Measurements from ENCODE around the gene PPP1CC.
"Not testable (repeated sequence)": the region's sequence is repeated elsewhere in the genome, so short reads cannot be mapped to it uniquely, and the experiment has no call there.

PPP1CC gene

GRCh38 chr12:110745542-110746284, 3.0 kb upstream of the PPP1CC start:
- TF ChIP-seq JUND (IDR thresholded peaks at IDR 0.05; ENCODE audit: low read depth) = no peak
- in situ Hi-C loops (cut with HindIII; ENCODE audit: low pct_unique_long_range_greater_than_20kb, low sequenced_read_pairs) = no loop called here
- no peak for DNase-seq (ENCODE audit: low read depth in 1 of 2, low spot score in 1 of 2)

- in situ Hi-C loops (cut with HindIII; ENCODE audit: low pct_unique_long_range_greater_than_20kb, low sequenced_read_pairs) = no loop called here
- DNase-seq (ENCODE audit: low read depth in 1 of 2, low spot score in 1 of 2) = no peak
- no peak for TF ChIP-seq JUND (IDR thresholded peaks at IDR 0.05; ENCODE audit: low read depth)
These were observed 2.0 kb upstream of the PPP1CC start for GRCh38 chr12:110744601-110745264.

GRCh38 chr12:110744151-110744571, 1.5 kb upstream of the PPP1CC start:
- DNase-seq (ENCODE audit: low read depth in 1 of 2, low spot score in 1 of 2) = no peak
- in situ Hi-C loops (cut with HindIII; ENCODE audit: low pct_unique_long_range_greater_than_20kb, low sequenced_read_pairs) = no loop called here
- no peak for TF ChIP-seq JUND (IDR thresholded peaks at IDR 0.05; ENCODE audit: low read depth)

- TF ChIP-seq JUND (IDR thresholded peaks at IDR 0.05; ENCODE audit: low read depth) = no peak
- peak; percentile 27 to 36 for DNase-seq (ENCODE audit: low read depth in 1 of 2, low spot score in 1 of 2)
- in situ Hi-C loops (cut with HindIII; ENCODE audit: low pct_unique_long_range_greater_than_20kb, low sequenced_read_pairs) = no loop called here
These were observed 941 bp upstream of the PPP1CC start for GRCh38 chr12:110743571-110744093.

- no peak for TF ChIP-seq JUND (IDR thresholded peaks at IDR 0.05; ENCODE audit: low read depth)
These were observed 484 bp downstream of the PPP1CC start for GRCh38 chr12:110742096-110742717.

GRCh38 chr12:110741341-110742095, 1.2 kb downstream of the PPP1CC start:
- DNase-seq (ENCODE audit: low read depth in 1 of 2, low spot score in 1 of 2) = peak in 1 of 2 experiments; percentile 45
- in situ Hi-C loops (cut with HindIII; ENCODE audit: low pct_unique_long_range_greater_than_20kb, low sequenced_read_pairs) = no loop called here
- TF ChIP-seq JUND (IDR thresholded peaks at IDR 0.05; ENCODE audit: low read depth) = no peak

More at GRCh38 chr12:110742096-110742717, 484 bp downstream of the PPP1CC start:
- in situ Hi-C loops (cut with HindIII; ENCODE audit: low pct_unique_long_range_greater_than_20kb, low sequenced_read_pairs) = no loop called here
- peak in 1 of 2 experiments; percentile 49 for DNase-seq (ENCODE audit: low read depth in 1 of 2, low spot score in 1 of 2)

- in situ Hi-C loops (cut with HindIII; ENCODE audit: low pct_unique_long_range_greater_than_20kb, low sequenced_read_pairs) = no loop called here
- no peak for TF ChIP-seq JUND (IDR thresholded peaks at IDR 0.05; ENCODE audit: low read depth)
- no peak for DNase-seq (ENCODE audit: low read depth in 1 of 2, low spot score in 1 of 2)
These were observed 2.8 kb downstream of the PPP1CC start for GRCh38 chr12:110739894-110740293.

- in situ Hi-C loops (cut with HindIII; ENCODE audit: low pct_unique_long_range_greater_than_20kb, low sequenced_read_pairs) = no loop called here
- DNase-seq (ENCODE audit: low read depth in 1 of 2, low spot score in 1 of 2) = no peak
- TF ChIP-seq JUND (IDR thresholded peaks at IDR 0.05; ENCODE audit: low read depth) = no peak
These were observed 3.2 kb downstream of the PPP1CC start for GRCh38 chr12:110739488-110739887.

GRCh38 chr12:110737532-110737931, 5.2 kb downstream of the PPP1CC start:
- no peak for TF ChIP-seq JUND (IDR thresholded peaks at IDR 0.05; ENCODE audit: low read depth)
- DNase-seq (ENCODE audit: low read depth in 1 of 2, low spot score in 1 of 2) = no peak
- in situ Hi-C loops (cut with HindIII; ENCODE audit: low pct_unique_long_range_greater_than_20kb, low sequenced_read_pairs) = no loop called here

- DNase-seq (ENCODE audit: low read depth in 1 of 2, low spot score in 1 of 2); in situ Hi-C loops (cut with HindIII; ENCODE audit: low pct_unique_long_range_greater_than_20kb, low sequenced_read_pairs): not testable (repeated sequence)
These were observed 5.7 kb downstream of the PPP1CC start for GRCh38 chr12:110737016-110737415.

- no peak for TF ChIP-seq JUND (IDR thresholded peaks at IDR 0.05; ENCODE audit: low read depth)
- DNase-seq (ENCODE audit: low read depth in 1 of 2, low spot score in 1 of 2) = no peak
- in situ Hi-C loops (cut with HindIII; ENCODE audit: low pct_unique_long_range_greater_than_20kb, low sequenced_read_pairs) = no loop called here
These were observed 8.8 kb downstream of the PPP1CC start for GRCh38 chr12:110733900-110734299.

- DNase-seq (ENCODE audit: low read depth in 1 of 2, low spot score in 1 of 2) = no peak
These were observed 9.5 kb downstream of the PPP1CC start for GRCh38 chr12:110733089-110733715.

More at GRCh38 chr12:110733089-110733715, 9.5 kb downstream of the PPP1CC start:
- in situ Hi-C loops (cut with HindIII; ENCODE audit: low pct_unique_long_range_greater_than_20kb, low sequenced_read_pairs) = no loop called here
- no peak for TF ChIP-seq JUND (IDR thresholded peaks at IDR 0.05; ENCODE audit: low read depth)

All from T47D (cell line).